Lower lobe of right lung (tissue), 2 donors: ENCODE results near the gene CUL3. TPM values are rescaled to one million over a fixed set of nuclear protein-coding genes. Genes with fewer than 3 reads are reported as not detected.
"Not testable (repeated sequence)": the region's sequence is repeated elsewhere in the genome, so short reads cannot be mapped to it uniquely, and the experiment has no call there.

Experiments
- ATAC-seq, 2 donors: fragments of 200-7000 bp; cut with Tn5 transposase; one replicate each; pipeline ENCODE4 v1.9.1; 2020 to 2022; ENCODE audit warnings: mild to moderate bottlenecking in 2 of 2, moderate library complexity in 2 of 2
- DNase-seq: peaks from one replicate; pipeline ENCODE4 v3.0.0-alpha.2; 2020
- H3K27ac ChIP-seq: fragments of 200-600 bp; one replicate; pipeline ENCODE4 v1.8.0; 2022
- H3K27me3 ChIP-seq: fragments of 200-600 bp; one replicate; pipeline ENCODE4 v1.8.0; 2022; ENCODE audit warnings: low read depth
- H3K36me3 ChIP-seq: fragments of 200-600 bp; one replicate; pipeline ENCODE4 v1.8.0; 2022; ENCODE audit warnings: mild to moderate bottlenecking
- H3K4me1 ChIP-seq: fragments of 200-600 bp; one replicate; pipeline ENCODE4 v1.8.0; 2022
- H3K4me3 ChIP-seq: fragments of 200-600 bp; one replicate; pipeline ENCODE4 v1.8.0; 2022; ENCODE audit warnings: mild to moderate bottlenecking
- H3K9me3 ChIP-seq: fragments of 200-600 bp; one replicate; pipeline ENCODE4 v1.8.0; 2022
- CTCF ChIP-seq: fragments of 200-600 bp; IDR thresholded peaks from one replicate; pipeline ENCODE4 v1.8.0; 2022; ENCODE audit warnings: antibody characterized with exemption, mild to moderate bottlenecking
- intact Hi-C: fragments of 100-400 bp; cut with DNase I; formaldehyde crosslinking; loops from one replicate; pipeline ENCODE4 v1.11.0; 2022
- total RNA-seq: library from RNA; stranded (reverse); fragmentation: NEBNext Ultra II Directional; extraction: Animal tissue kit (Norgen Biotek cat#: 25700); gene quantifications from one replicate; pipeline ENCODE4 v1.2.1, GENCODE V29; 2021
- donor health status: DM: no; HTN: yes; CAD: no; lungs with severe emphysema.

CUL3 gene
- total RNA-seq, 1 donor from 2014 or later, result 79.2 TPM

DNA sequence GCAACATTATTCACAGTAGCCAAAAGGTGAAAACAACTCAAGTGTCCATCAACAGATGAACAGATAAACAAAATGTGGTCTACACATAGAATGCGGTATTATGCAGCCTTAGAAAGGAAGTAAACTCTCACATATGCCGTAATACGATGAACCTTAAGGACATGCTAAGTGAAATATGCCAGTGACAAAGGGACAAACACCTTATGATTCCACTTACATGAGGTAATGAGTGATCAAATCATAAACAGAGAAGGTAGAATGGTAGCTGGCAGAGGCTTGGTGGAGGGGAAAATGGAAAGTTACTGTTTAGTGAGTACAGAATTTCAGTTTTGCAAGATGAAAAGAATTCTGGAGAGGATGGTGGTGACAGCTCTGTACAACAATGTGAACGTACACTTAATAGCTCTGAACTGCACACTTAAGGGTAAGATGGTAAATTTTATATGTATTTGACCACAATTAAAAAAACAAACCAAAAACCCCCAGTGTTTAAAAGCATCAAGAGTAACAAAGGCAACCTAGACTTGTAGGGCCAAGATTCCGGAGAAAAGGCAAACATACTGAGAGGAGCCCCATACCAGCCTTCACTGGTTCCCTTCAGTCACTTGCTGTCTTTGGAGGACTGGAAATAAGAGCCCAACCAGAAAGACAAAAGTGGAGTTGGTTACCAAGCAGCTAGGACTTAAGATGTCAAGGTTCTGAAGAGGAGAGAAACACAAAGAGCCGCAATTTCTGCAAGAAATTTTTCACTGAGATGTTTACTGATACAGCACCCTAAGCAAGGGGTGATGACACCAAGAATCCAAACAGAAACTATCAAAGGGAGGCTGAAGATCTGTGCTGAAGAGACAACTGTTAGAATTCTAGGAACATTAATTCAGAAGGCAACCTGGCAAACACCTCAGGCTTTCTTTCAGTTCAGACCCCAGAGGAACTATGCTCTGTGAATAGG is 61.3 kb downstream of the CUL3 start:
- Histone ChIP-seq H3K9me3 (no peaks in the 10 kb centered on the region), H3K4me3 (no peak overlapping the region), H3K36me3 (no peaks in the 10 kb centered on the region), H3K27me3 (no peaks in the 10 kb centered on the region), H3K27ac (no peak overlapping the region), H3K4me1 (peaks cover 74% of the 10 kb centered on the region)
- DNase-seq, result no peak
- intact Hi-C loops, result no loop called here
- TF ChIP-seq CTCF, result no peak
- peak; percentile 41 to 46 for ATAC-seq

DNA sequence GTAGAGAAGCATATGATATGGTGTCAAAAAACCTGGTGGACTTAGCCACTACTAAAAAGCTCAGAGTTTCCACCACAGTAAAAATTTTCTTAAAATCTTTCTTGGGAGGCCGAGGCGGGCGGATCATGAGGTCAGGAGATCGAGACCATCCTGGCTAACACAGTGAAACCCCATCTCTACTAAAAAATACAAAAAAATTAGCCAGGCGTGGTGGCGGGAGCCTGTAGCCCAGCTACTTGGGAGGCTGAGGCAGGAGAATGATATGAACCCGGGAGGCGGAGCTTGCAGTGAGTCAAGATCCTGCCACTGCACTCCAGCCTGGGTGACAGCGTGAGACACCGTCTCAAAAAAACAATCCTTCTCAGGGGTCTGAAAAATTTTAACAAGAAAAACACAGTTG is 62.7 kb downstream of the CUL3 start:
- H3K27me3 ChIP-seq, ATAC-seq, H3K27ac ChIP-seq, H3K36me3 ChIP-seq, DNase-seq, H3K4me3 ChIP-seq, intact Hi-C loops, H3K9me3 ChIP-seq: not testable (repeated sequence)
- H3K4me1 ChIP-seq, result peaks cover 82% of the 10 kb centered on the region

DNA sequence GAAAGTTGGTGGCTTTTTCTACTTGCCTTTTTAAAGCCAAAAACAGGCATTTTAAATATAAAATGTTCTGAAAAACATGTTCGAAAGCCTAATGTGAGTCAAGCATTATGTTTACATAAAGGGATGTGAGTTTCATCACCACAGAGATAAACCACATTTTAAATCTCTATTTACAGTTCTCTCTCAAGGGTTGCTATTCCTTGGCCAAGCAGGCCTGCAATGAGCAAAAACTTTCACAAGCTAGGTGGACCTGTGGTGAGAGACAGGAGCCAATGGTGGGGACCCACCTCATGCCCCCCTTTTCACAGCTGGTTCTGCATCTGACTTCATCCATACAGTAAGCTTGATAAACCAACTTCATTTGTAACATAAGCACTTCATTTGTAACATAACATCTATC is 65.1 kb downstream of the CUL3 start:
- DNase-seq (no peak), ATAC-seq (peak in 1 of 2 donors; percentile 37)
- Histone ChIP-seq H3K27me3 (no peaks in the 10 kb centered on the region), H3K4me1 (peaks cover 59% of the 10 kb centered on the region), H3K36me3 (no peaks in the 10 kb centered on the region), H3K9me3 (no peaks in the 10 kb centered on the region), H3K4me3 (no peak overlapping the region), H3K27ac (no peak overlapping the region)
- TF ChIP-seq CTCF, result no peak
- intact Hi-C loops, result no loop called here

DNA sequence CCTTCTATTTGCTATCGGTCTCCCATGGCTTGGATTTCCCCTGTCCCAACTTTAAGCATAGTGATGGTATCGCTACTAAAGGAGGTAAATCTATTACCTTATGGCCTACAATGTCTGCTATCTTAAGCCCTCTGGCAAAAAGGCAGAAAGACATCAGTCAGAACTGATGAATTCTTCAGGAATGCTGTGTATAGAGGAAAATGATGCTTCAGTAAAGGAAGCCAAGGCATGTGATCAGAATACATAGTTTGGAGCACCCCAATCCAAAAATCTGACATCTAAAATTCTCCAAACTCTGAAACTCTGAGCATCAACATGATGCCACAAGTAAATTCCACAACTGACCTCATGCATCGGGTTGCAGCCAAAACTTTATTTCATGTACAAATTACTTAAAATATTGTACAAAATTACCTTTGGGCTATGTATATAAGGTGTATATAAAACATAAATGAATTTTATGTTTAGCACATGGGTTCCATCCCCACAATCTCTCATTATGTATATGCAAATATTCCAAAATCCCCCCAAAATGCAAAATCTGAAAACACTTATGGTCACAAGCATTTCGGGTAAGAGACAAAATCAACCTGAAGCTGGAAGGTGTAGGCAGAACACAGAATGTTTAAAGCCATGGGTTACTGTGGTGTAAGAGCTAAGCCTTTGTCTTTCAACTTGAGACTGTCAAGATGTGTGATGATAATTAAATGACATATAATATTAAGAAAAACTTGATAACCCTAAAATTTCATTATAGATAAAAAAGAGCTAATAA is 66.2 kb downstream of the CUL3 start:
- Histone ChIP-seq H3K9me3 (no peaks in the 10 kb centered on the region), H3K36me3 (no peaks in the 10 kb centered on the region), H3K27ac (no peak overlapping the region), H3K4me3 (no peak overlapping the region), H3K4me1 (peaks cover 49% of the 10 kb centered on the region), H3K27me3 (no peaks in the 10 kb centered on the region)
- no peak for TF ChIP-seq CTCF
- no peak for DNase-seq
- intact Hi-C loops, result no loop called here
- no peak for ATAC-seq

- Histone ChIP-seq H3K4me1 (peaks cover 39% of the 10 kb centered on the region), H3K9me3 (no peaks in the 10 kb centered on the region), H3K27me3 (no peaks in the 10 kb centered on the region), H3K27ac (no peak overlapping the region), H3K36me3 (peaks cover 4% of the 10 kb centered on the region), H3K4me3 (no peak overlapping the region)
- no peak for TF ChIP-seq CTCF
- no peak for ATAC-seq
- intact Hi-C loops, result no loop called here
- no peak for DNase-seq
These were observed 67.2 kb downstream of the CUL3 start for GRCh38 chr2:224517963-224518362.

DNA sequence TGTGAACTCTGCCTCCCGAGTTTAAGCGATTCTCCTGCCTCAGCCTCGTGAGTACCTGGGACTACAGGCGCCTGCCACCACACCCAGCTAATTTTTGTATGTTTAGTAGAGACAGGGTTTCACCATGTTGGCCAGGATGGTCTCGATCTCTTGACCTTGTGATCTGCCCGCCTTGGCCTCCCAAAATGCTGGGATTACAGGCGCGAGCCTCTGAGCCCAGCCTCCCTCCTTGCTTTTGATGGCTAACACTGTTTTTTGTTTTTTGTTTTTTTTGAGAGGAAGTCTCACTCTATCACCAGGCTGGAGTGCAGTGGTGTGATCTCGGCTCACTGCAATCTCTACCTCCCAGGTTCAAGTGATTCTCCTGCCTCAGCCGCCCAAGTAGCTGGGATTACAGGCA is 68.8 kb downstream of the CUL3 start:
- H3K36me3 ChIP-seq, result peaks cover 16% of the 10 kb centered on the region

More for the DNA sequence above, 68.8 kb downstream of the CUL3 start:
- peaks cover 33% of the 10 kb centered on the region for H3K4me1 ChIP-seq
- ATAC-seq, H3K4me3 ChIP-seq, DNase-seq, H3K27me3 ChIP-seq, H3K27ac ChIP-seq, H3K9me3 ChIP-seq, intact Hi-C loops: not testable (repeated sequence)
